GM10266 (cell line): ENCODE measurements around the gene EXOSC7.

Experiments used
- DNase-seq: peaks from one replicate; pipeline ENCODE4 v3.0.0; 2012; ENCODE audit errors: extremely low spot score
- TF ChIP-seq, protein P1 (sequence below): IDR thresholded peaks from 2 replicates; pipeline ENCODE4 v1.5.1; 2012; ENCODE audit warnings: mild to moderate bottlenecking, low read depth; ENCODE audit not compliant: control insufficient read depth, insufficient read depth; ENCODE audit errors: missing control alignments

The EXOSC7 gene

GRCh38 chr3:45021524-45022297 is 45.7 kb downstream of the EXOSC7 start:
- TF ChIP-seq, protein P1, sequence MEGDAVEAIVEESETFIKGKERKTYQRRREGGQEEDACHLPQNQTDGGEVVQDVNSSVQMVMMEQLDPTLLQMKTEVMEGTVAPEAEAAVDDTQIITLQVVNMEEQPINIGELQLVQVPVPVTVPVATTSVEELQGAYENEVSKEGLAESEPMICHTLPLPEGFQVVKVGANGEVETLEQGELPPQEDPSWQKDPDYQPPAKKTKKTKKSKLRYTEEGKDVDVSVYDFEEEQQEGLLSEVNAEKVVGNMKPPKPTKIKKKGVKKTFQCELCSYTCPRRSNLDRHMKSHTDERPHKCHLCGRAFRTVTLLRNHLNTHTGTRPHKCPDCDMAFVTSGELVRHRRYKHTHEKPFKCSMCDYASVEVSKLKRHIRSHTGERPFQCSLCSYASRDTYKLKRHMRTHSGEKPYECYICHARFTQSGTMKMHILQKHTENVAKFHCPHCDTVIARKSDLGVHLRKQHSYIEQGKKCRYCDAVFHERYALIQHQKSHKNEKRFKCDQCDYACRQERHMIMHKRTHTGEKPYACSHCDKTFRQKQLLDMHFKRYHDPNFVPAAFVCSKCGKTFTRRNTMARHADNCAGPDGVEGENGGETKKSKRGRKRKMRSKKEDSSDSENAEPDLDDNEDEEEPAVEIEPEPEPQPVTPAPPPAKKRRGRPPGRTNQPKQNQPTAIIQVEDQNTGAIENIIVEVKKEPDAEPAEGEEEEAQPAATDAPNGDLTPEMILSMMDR: no peak
- DNase-seq: no peak

- DNase-seq: no peak
- TF ChIP-seq, protein P1: no peak
These were observed 47.6 kb downstream of the EXOSC7 start for GRCh38 chr3:45023675-45024074.

DNA sequence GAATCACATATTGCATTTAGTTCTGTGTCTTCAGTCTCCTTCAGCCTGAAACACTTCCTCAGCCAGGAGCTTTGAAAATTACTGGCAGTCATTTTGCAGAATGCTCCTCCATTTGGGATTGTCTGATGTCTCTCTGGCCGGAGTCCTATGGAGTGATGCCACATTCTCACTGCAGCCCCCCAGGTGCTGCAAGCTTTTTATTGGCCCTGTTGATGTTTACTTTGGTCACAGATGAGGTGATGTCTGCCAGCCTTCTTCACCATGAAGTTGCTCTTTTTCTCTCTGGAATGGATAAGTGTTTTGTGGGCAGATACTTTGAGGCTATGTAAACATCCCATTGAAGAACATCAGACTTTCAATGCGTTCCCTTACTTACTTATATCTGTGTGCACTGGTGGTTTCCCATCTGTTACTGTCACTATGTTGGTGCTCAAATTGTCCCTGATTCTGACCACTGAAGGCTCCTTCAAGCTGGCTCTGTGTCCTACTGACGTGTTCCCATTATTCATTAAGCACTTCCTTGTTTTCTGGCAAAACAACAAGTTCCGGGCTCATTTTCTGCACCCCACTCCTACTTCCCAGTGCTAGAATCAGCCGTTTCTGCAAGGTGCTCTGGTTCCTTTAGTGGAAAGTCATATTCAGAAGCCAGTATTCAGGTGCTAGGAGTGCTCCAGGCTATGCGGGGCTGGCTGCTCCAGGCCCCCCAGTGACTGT is 48.7 kb downstream of the EXOSC7 start:
- TF ChIP-seq, protein P1: no peak
- no peak for DNase-seq

GRCh38 chr3:45026038-45026437 is 50.0 kb downstream of the EXOSC7 start, which contains the start of gene CLEC3B:
TSS of gene CLEC3B (plus strand) at chr3:45026303. CDS start at chr3:45026363, 60 bp downstream.
- DNase-seq: no peak
- TF ChIP-seq, protein P1: no peak

- no peak for DNase-seq
- TF ChIP-seq, protein P1: no peak
These were observed 50.9 kb downstream of the EXOSC7 start for GRCh38 chr3:45026957-45027356.

DNA sequence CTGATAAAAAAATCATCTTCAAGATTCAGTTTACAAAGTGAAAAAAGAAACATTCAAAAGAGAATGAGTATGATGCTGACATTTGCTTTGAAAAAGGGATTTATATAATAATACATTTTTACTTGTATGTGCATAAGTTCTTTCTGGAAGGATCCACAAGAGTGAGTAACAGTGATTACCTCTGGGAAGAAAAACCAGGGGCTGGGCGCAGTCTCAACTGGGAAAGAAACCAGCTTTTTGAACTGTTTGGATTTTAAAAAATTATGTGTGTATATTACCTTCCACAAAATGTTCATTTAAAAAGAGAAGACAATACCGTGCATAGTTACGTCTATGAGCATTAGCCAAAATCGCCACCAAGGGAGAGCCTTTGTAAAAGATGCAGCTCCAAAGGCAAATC is 51.4 kb downstream of the EXOSC7 start:
- DNase-seq: no peak
- TF ChIP-seq, protein P1: no peak

- no peak for DNase-seq
- TF ChIP-seq, protein P1: no peak
These were observed 53.2 kb downstream of the EXOSC7 start for GRCh38 chr3:45029216-45029615.
